Mesenchymal stem cell (in vitro differentiated cells and primary cell): ENCODE data around the gene SEPTIN5.

Source experiments
- DNase-seq: peaks from one replicate; pipeline ENCODE4 v3.0.0-alpha.2; 2013
- H2AFZ ChIP-seq: one replicate; pipeline ENCODE4 v1.6.1; 2013; ENCODE audit warnings: low read depth, mild to moderate bottlenecking, control low read depth, inconsistent platforms, low read length, moderate library complexity
- H2AK5ac ChIP-seq: 2 replicates; pipeline ENCODE4 v1.6.1; 2013; ENCODE audit warnings: low read length, moderate library complexity, mild to moderate bottlenecking, inconsistent platforms; ENCODE audit not compliant: severe bottlenecking
- H2BK120ac ChIP-seq: one replicate; pipeline ENCODE4 v1.6.1; 2013; ENCODE audit warnings: low read depth, mild to moderate bottlenecking, inconsistent platforms, low read length, moderate library complexity
- H2BK12ac ChIP-seq, 2 experiments: one replicate each; pipeline ENCODE4 v1.6.1; 2013; ENCODE audit warnings: inconsistent platforms in 2 of 2, low read length in 2 of 2, mild to moderate bottlenecking in 2 of 2, moderate library complexity in 2 of 2, control low read depth in 1 of 2
- H2BK15ac ChIP-seq: one replicate; pipeline ENCODE4 v1.6.1; 2013; ENCODE audit warnings: mild to moderate bottlenecking, low read depth, inconsistent platforms; ENCODE audit not compliant: poor library complexity, severe bottlenecking
- H2BK5ac ChIP-seq: 2 replicates; pipeline ENCODE4 v1.6.1; 2013; ENCODE audit warnings: low read depth, mild to moderate bottlenecking, low read length, control low read depth, inconsistent platforms; ENCODE audit not compliant: poor library complexity, severe bottlenecking
- H3K14ac ChIP-seq, 2 experiments: one replicate each; pipeline ENCODE4 v1.6.1; 2013; ENCODE audit warnings: inconsistent platforms in 2 of 2, low read length in 2 of 2, control low read depth in 1 of 2, mild to moderate bottlenecking in 1 of 2, moderate library complexity in 1 of 2
- H3K18ac ChIP-seq, 2 experiments: one replicate each; pipeline ENCODE4 v1.6.1; 2013; ENCODE audit warnings: inconsistent platforms in 2 of 2, low read length in 2 of 2, control low read depth in 1 of 2, low read depth in 1 of 2, mild to moderate bottlenecking in 1 of 2
- H3K23ac ChIP-seq, 2 experiments: one replicate each; pipeline ENCODE4 v1.6.1; 2013; ENCODE audit warnings: inconsistent platforms in 2 of 2, low read length in 2 of 2, mild to moderate bottlenecking in 2 of 2, moderate library complexity in 2 of 2, control low read depth in 1 of 2
- H3K27ac ChIP-seq: 2 replicates; pipeline ENCODE4 v1.5.1; 2013; ENCODE audit warnings: mild to moderate bottlenecking, moderate library complexity, low read length, control low read depth, inconsistent platforms; ENCODE audit not compliant: poor library complexity, severe bottlenecking
- H3K27me3 ChIP-seq, 2 experiments: 2 replicates each; pipeline versions ENCODE4 v1.6.1 to v1.7.0; 2013; ENCODE audit warnings: low read length in 2 of 2, mild to moderate bottlenecking in 2 of 2, moderate library complexity in 2 of 2, control low read depth in 1 of 2, inconsistent platforms in 1 of 2; ENCODE audit not compliant: control insufficient read depth in 1 of 2, insufficient read depth in 1 of 2
- H3K36me3 ChIP-seq, 2 experiments: 2 replicates each; pipeline versions ENCODE4 v1.6.1 to v1.7.0; 2013; ENCODE audit warnings: low read length in 2 of 2, control low read depth in 1 of 2, inconsistent platforms in 1 of 2, low read depth in 1 of 2, mild to moderate bottlenecking in 1 of 2; ENCODE audit not compliant: insufficient read depth in 2 of 2, control insufficient read depth in 1 of 2
- H3K4ac ChIP-seq, 2 experiments: one replicate each; pipeline ENCODE4 v1.6.1; 2013; ENCODE audit warnings: inconsistent platforms in 2 of 2, low read length in 2 of 2, mild to moderate bottlenecking in 2 of 2, moderate library complexity in 2 of 2, control low read depth in 1 of 2, low read depth in 1 of 2
- H3K4me1 ChIP-seq: 2 replicates; pipeline ENCODE4 v1.6.1; 2013; ENCODE audit warnings: low read depth, low read length, control low read depth; ENCODE audit not compliant: control insufficient read depth, insufficient read depth
- H3K4me2 ChIP-seq: 2 replicates; pipeline ENCODE4 v1.6.1; 2013; ENCODE audit warnings: low read length, mild to moderate bottlenecking, inconsistent platforms; ENCODE audit not compliant: poor library complexity, severe bottlenecking
- H3K4me3 ChIP-seq, 2 experiments: 2 replicates each; pipeline versions ENCODE4 v1.5.1 to v1.7.0; 2013; ENCODE audit warnings: low read length in 2 of 2, mild to moderate bottlenecking in 2 of 2, control low read depth in 1 of 2, low read depth in 1 of 2; ENCODE audit not compliant: insufficient read depth in 1 of 2
- H3K79me1 ChIP-seq: replicated peaks from 2 replicates; pipeline ENCODE4 v1.6.1; 2013; ENCODE audit warnings: mild to moderate bottlenecking, control low read depth, low read length, inconsistent platforms; ENCODE audit not compliant: poor library complexity, severe bottlenecking
- H3K9ac ChIP-seq: 2 replicates; pipeline ENCODE4 v1.7.0; 2013; ENCODE audit warnings: mild to moderate bottlenecking, low read length, moderate library complexity
- H3K9me3 ChIP-seq: 2 replicates; pipeline ENCODE4 v1.7.0; 2013; ENCODE audit warnings: mild to moderate bottlenecking, low read length; ENCODE audit not compliant: control insufficient read depth
- H4K8ac ChIP-seq: one replicate; pipeline ENCODE4 v1.6.1; 2013; ENCODE audit warnings: inconsistent platforms, mild to moderate bottlenecking, low read length, moderate library complexity
- H4K91ac ChIP-seq: one replicate; pipeline ENCODE4 v1.6.1; 2013; ENCODE audit warnings: mild to moderate bottlenecking, low read length, inconsistent platforms
- WGBS: methylation state at CpG from one replicate; pipeline ENCODE4 v1.1.7; 2013; ENCODE audit warnings: mixed read lengths; 5-methylcytosine and 5-hydroxymethylcytosine counted together

SEPTIN5 gene

GRCh38 chr22:19767427-19768341 lies 53.4 kb downstream of the SEPTIN5 start:
- H3K27me3 ChIP-seq, result peaks cover 86 to 88% of the 10 kb centered on the region in 2 experiments
- H4K8ac ChIP-seq, result no peak overlapping the region
- H2BK12ac ChIP-seq, result no peak overlapping the region
- H3K4me1 ChIP-seq, result peaks cover 14% of the 10 kb centered on the region
- H3K18ac ChIP-seq, result no peak overlapping the region
- 34% methylated on average over 29 of the region's 35 CpGs for WGBS
- no peak overlapping the region for H2AK5ac ChIP-seq
- no peaks in the 10 kb centered on the region for H3K79me1 ChIP-seq
- H3K36me3 ChIP-seq, result no peaks in the 10 kb centered on the region
- DNase-seq, result no peak
- H3K4ac ChIP-seq, result no peak overlapping the region
- H3K9me3 ChIP-seq, result no peaks in the 10 kb centered on the region
- no peak overlapping the region for H3K4me2 ChIP-seq
- H3K23ac ChIP-seq, result no peak overlapping the region
- H3K14ac ChIP-seq, result no peak overlapping the region
- H4K91ac ChIP-seq, result no peak overlapping the region
- H2BK120ac ChIP-seq, result no peak overlapping the region
- no peak overlapping the region for H3K9ac ChIP-seq
- no peak overlapping the region for H3K27ac ChIP-seq
- no peak overlapping the region for H2BK15ac ChIP-seq
- no peak overlapping the region for H2AFZ ChIP-seq
- no peak overlapping the region for H2BK5ac ChIP-seq
- no peak overlapping the region for H3K4me3 ChIP-seq

GRCh38 chr22:19769393-19769715 lies 55.1 kb downstream of the SEPTIN5 start:
- no peak for DNase-seq
- H3K36me3 ChIP-seq, result no peaks in the 10 kb centered on the region
- no peak overlapping the region for H4K91ac ChIP-seq
- H3K9me3 ChIP-seq, result no peaks in the 10 kb centered on the region
- H2BK12ac ChIP-seq, result no peak overlapping the region
- no peak overlapping the region for H3K4me3 ChIP-seq
- no peak overlapping the region for H2BK120ac ChIP-seq
- H2BK15ac ChIP-seq, result no peak overlapping the region
- no peak overlapping the region for H2AFZ ChIP-seq
- no peak overlapping the region for H3K27ac ChIP-seq
- H3K27me3 ChIP-seq, result peaks cover 84 to 88% of the 10 kb centered on the region in 2 experiments
- H3K4ac ChIP-seq, result no peak overlapping the region
- no peak overlapping the region for H2BK5ac ChIP-seq
- no peak overlapping the region for H3K9ac ChIP-seq
- H3K79me1 ChIP-seq, result no peaks in the 10 kb centered on the region
- H3K4me1 ChIP-seq, result peaks cover 14% of the 10 kb centered on the region
- 92% methylated on average over 12 of the region's 12 CpGs for WGBS
- no peak overlapping the region for H3K4me2 ChIP-seq
- H3K14ac ChIP-seq, result no peak overlapping the region
- H2AK5ac ChIP-seq, result no peak overlapping the region
- no peak overlapping the region for H4K8ac ChIP-seq
- no peak overlapping the region for H3K23ac ChIP-seq
- no peak overlapping the region for H3K18ac ChIP-seq

DNA sequence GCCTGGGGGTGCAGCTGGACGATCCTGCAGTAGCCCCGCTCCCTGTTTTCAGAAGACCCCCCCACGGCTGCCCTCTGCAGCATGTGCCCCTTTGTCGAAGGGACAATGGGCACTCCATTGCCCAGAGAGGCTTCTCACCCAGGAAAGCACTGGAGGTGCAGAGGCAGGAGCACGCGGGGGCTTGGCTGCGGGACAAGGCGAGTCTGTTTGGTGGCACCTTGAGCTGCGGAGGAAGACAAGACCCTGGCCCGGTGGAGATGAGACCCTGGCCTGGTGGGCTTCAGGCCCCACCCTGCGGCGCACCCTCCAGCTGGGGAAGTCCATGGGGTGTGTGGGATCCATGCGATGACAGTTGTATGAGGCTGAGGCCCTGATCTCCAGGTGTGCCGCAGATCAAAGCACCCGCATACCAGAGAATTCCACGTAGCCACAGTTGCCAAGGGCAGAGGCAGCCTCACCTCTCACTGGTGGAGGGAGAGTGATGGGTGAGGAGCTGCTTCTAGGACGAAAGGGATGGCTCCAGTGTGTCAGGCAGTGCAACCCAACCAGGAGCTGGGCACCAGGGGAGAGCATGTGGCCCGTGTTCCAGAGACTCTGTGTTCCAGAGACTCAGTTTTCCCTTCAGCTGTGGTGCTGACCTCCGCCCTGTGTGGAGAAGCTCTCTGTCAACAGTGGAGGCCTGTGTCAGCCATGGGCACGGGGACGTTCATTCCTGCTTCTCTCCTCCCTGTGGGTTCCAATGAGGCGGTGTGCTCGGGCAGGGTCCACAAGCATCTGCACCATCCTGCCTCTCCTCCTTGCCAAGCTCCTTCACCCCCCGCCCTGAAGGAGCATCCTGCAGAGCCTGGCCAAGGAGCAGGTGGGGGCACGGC lies 56.3 kb downstream of the SEPTIN5 start:
- H3K27ac ChIP-seq, result no peak overlapping the region
- no peak overlapping the region for H2AK5ac ChIP-seq
- no peak overlapping the region for H3K4me3 ChIP-seq
- H3K4me1 ChIP-seq, result peaks cover 12% of the 10 kb centered on the region
- no peaks in the 10 kb centered on the region for H3K9me3 ChIP-seq
- H2BK12ac ChIP-seq, result no peak overlapping the region
- no peak overlapping the region for H4K8ac ChIP-seq
- H3K14ac ChIP-seq, result no peak overlapping the region
- H3K27me3 ChIP-seq, result peaks cover 75 to 80% of the 10 kb centered on the region in 2 experiments
- H4K91ac ChIP-seq, result no peak overlapping the region
- H2BK120ac ChIP-seq, result no peak overlapping the region
- DNase-seq, result no peak
- no peak overlapping the region for H2BK5ac ChIP-seq
- no peak overlapping the region for H3K18ac ChIP-seq
- no peak overlapping the region for H2AFZ ChIP-seq
- H3K79me1 ChIP-seq, result no peaks in the 10 kb centered on the region
- H3K9ac ChIP-seq, result no peak overlapping the region
- H3K23ac ChIP-seq, result no peak overlapping the region
- no peak overlapping the region for H2BK15ac ChIP-seq
- no peak overlapping the region for H3K4me2 ChIP-seq
- WGBS, result 82% methylated on average over 25 of the region's 25 CpGs
- no peaks in the 10 kb centered on the region for H3K36me3 ChIP-seq
- H3K4ac ChIP-seq, result no peak overlapping the region

DNA sequence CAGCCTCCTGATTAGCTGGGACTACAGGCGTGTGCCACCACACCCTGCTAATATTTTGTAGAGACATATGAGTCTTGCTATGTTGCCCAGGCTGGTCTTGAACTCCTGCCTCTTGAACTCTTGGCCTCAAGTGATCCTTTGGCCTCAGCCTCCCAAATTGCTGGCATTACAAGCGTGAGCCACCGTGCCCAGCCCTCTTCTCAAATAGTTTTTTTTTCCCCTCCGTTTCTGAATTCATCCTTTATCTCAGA lies 58.0 kb downstream of the SEPTIN5 start:
- H2BK5ac ChIP-seq, result no peak overlapping the region
- H2AFZ ChIP-seq, result no peak overlapping the region
- H3K27ac ChIP-seq, result no peak overlapping the region
- H3K18ac ChIP-seq, result no peak overlapping the region
- no peak overlapping the region for H3K4me3 ChIP-seq
- whole genome bisulfite sequencing, result 92% methylated on average over 4 of the region's 4 CpGs
- no peaks in the 10 kb centered on the region for H3K36me3 ChIP-seq
- no peaks in the 10 kb centered on the region for H3K4me1 ChIP-seq
- no peak overlapping the region for H3K23ac ChIP-seq
- no peak overlapping the region for H3K4ac ChIP-seq
- no peak overlapping the region for H3K14ac ChIP-seq
- H4K8ac ChIP-seq, result no peak overlapping the region
- DNase-seq, result no peak
- H3K4me2 ChIP-seq, result no peak overlapping the region
- H3K9ac ChIP-seq, result no peak overlapping the region
- H3K27me3 ChIP-seq, result peaks cover 79 to 80% of the 10 kb centered on the region in 2 experiments
- no peak overlapping the region for H2AK5ac ChIP-seq
- H2BK15ac ChIP-seq, result no peak overlapping the region
- no peak overlapping the region for H2BK12ac ChIP-seq
- H4K91ac ChIP-seq, result no peak overlapping the region
- no peak overlapping the region for H2BK120ac ChIP-seq
- no peaks in the 10 kb centered on the region for H3K79me1 ChIP-seq
- H3K9me3 ChIP-seq, result no peaks in the 10 kb centered on the region
